ENCODE data around the gene WDR45B. TPM values are rescaled to one million over a fixed set of nuclear protein-coding genes. Genes with fewer than 3 reads are reported as not detected.
A peak's percentile ranks its signal among the peaks of the same experiment; 100 is the strongest.

Gene WDR45B
- total RNA-seq, 1 donor from 2014 or later: 41.4 TPM

DNA sequence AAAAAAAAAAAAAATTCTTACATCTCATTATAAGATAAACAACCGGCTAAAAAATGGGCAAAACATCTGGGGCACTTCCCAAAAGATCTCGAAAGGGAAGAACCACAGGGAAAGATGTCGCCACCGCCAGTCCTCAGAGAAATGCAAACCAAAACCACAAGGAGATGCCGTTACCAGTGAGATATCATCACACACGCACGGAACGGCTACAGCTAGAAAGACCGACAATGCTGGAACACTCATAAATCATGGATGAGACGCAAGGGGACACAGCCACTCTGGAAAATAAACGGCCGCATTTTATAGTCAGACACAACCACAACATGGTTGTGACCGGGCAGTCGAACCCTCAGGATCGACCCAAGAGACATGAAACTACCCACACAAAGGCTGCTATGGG lies 24.5 kb downstream of the WDR45B start:
- Histone ChIP-seq H3K4me1 (no peaks in the 10 kb centered on the region), H3K4me3 (no peak overlapping the region), H3K36me3 (peaks cover 98% of the 10 kb centered on the region), H3K27me3 (ENCODE audit: low read depth) (no peaks in the 10 kb centered on the region), H3K27ac (replicated peaks) (no peak overlapping the region), H3K9me3 (replicated peaks) (no peaks in the 10 kb centered on the region)
- TF ChIP-seq CTCF (IDR thresholded peaks at IDR 0.05; ENCODE audit: borderline replicate concordance): no peak
- intact Hi-C loops (cut with micrococcal nuclease): no loop called here
- no peak for DNase-seq

DNA sequence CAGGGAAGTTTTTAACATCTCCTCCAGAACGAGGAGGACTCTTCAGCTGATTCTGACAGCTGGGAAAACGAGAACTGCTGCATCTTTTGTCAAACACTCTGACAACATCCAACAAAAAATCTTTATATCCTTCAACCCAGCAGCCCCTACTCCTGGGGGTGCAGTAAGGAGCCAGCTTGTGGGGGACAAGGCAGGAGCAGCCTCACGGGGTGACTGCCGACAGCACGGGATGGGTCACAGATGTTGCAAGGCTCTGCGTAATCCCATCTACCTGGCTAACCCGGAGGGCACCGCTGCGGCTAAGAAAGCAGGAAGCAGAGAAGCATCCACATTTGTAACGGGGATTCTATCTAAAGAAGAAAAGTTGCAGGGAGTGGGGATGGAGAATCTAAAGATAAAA lies 28.6 kb downstream of the WDR45B start:
- intact Hi-C loops (cut with micrococcal nuclease): no loop called here
- Histone ChIP-seq H3K36me3 (peaks cover 98% of the 10 kb centered on the region), H3K9me3 (replicated peaks) (no peaks in the 10 kb centered on the region), H3K27me3 (ENCODE audit: low read depth) (no peaks in the 10 kb centered on the region), H3K4me3 (no peak overlapping the region), H3K27ac (replicated peaks) (no peak overlapping the region), H3K4me1 (no peaks in the 10 kb centered on the region)
- DNase-seq: no peak
- no peak for TF ChIP-seq CTCF (IDR thresholded peaks at IDR 0.05; ENCODE audit: borderline replicate concordance)

DNA sequence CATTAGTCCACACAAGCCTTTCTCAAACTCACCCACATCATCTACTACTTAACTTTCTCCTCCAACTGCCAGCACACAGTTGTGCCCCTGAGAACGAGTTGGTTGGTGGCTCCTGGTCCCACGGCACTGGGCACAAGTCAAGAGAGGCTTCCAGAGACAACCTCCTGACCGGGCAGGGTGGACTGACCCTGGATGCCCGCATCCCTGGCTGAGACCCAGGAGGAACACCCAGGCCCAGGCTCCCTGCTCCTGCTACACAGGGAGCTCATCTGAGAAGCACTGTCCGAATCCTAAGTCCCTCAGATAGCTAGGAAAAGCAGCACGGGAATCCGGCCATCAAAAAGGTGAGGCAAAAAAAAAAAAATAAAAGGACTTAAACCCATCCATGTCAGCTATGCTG lies 29.0 kb downstream of the WDR45B start:
- intact Hi-C loops (cut with micrococcal nuclease): no loop called here
- Histone ChIP-seq H3K27ac (replicated peaks) (no peak overlapping the region), H3K9me3 (replicated peaks) (no peaks in the 10 kb centered on the region), H3K4me3 (no peak overlapping the region), H3K36me3 (peaks cover 94% of the 10 kb centered on the region), H3K27me3 (ENCODE audit: low read depth) (no peaks in the 10 kb centered on the region), H3K4me1 (peaks cover 2% of the 10 kb centered on the region)
- DNase-seq: no peak
- TF ChIP-seq CTCF (IDR thresholded peaks at IDR 0.05; ENCODE audit: borderline replicate concordance): no peak

GRCh38 chr17:82616021-82616711 lies 32.1 kb downstream of the WDR45B start:
- intact Hi-C loops (cut with micrococcal nuclease): no loop called here
- no peak for TF ChIP-seq CTCF (IDR thresholded peaks at IDR 0.05; ENCODE audit: borderline replicate concordance)
- Histone ChIP-seq H3K27me3 (ENCODE audit: low read depth) (no peaks in the 10 kb centered on the region), H3K36me3 (peaks cover 66% of the 10 kb centered on the region), H3K4me3 (no peak overlapping the region), H3K4me1 (peaks cover 25% of the 10 kb centered on the region), H3K9me3 (replicated peaks) (no peaks in the 10 kb centered on the region), H3K27ac (replicated peaks) (no peak overlapping the region)
- DNase-seq: no peak

DNA sequence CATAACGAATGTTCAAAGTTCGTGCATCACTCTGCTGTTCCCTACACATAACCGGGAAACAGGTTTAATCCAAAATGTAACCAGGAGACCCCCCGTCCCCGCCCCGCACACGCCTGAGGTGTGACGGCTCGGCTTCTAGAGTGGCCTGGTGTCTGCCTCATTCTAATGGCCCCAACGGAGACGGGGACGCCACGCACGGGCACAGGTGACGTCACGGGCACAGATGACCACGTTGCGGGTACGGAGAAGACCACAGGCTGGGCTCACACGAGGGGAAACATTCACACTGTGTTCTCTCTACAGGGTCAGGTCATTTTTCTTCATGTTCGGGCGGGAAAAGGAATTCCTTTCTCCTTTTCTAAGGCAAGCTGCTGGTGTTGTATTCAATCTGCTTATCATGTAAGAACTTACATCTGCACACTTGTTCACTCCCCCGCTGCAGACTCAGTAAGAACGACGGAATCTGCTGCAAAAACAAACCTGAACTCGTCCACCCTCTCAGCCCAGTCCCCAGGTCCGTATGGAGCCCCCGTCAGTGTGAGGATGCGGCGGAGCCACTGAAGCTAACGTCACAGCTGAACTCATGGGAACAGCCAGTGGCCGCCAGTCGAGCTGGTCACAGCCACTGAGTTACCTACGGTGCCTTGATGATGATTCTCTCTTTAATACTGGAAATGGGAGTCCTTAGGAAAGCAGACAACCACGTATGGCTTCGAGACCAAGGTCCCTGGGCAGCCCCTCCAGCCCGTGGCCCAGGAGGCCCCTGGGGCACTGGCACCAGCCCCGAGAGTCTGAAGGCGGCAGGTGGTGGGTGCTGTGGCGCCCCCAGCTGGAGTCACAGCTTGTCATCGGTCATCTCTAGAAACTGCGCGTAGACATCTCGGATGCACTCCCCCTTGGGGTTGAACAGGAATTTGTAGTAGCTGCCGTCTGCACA lies 32.9 kb downstream of the WDR45B start:
- Histone ChIP-seq H3K27ac (replicated peaks) (no peak overlapping the region), H3K4me3 (no peak overlapping the region), H3K36me3 (peaks cover 58% of the 10 kb centered on the region), H3K27me3 (ENCODE audit: low read depth) (no peaks in the 10 kb centered on the region), H3K9me3 (replicated peaks) (no peaks in the 10 kb centered on the region), H3K4me1 (peaks cover 26% of the 10 kb centered on the region)
- DNase-seq: no peak
- peak; percentile 10 for TF ChIP-seq CTCF (IDR thresholded peaks at IDR 0.05; ENCODE audit: borderline replicate concordance)
- intact Hi-C loops (cut with micrococcal nuclease): no loop called here
